ENCODE data around the gene PRKCE.
"Not testable (repeated sequence)": the region's sequence is repeated elsewhere in the genome, so short reads cannot be mapped to it uniquely, and the experiment has no call there.

Gene PRKCE

GRCh38 chr2:46223514-46223913, 572.0 kb downstream of the PRKCE start:
- not testable (repeated sequence) for DNase-seq

- DNase-seq: no peak
Observed at GRCh38 chr2:46225150-46225625, 573.7 kb downstream of the PRKCE start.

GRCh38 chr2:46225730-46226129, 574.3 kb downstream of the PRKCE start:
- no peak for DNase-seq

DNA sequence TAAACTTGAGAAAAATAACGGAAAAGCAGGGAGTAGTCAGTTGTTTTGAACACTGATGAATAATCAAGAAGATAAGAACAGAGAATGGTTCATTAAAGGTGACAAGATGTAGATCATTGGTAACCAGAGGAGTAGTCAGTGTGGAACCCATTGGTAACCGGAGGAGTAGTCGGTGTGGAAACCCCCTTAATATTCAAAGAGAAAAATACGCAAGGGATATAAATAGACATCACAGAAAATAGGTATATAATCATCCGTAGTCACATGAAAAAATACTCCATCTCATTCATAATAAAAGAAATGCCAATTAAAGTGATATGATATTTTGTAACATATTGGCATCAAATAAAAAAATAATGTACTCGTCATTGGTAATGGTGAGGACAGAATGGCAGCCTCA, 575.1 kb downstream of the PRKCE start:
- DNase-seq: no peak

GRCh38 chr2:46227022-46227421, 575.5 kb downstream of the PRKCE start:
- no peak for DNase-seq

- no peak for DNase-seq
Observed at GRCh38 chr2:46227674-46228289, 576.3 kb downstream of the PRKCE start.

GRCh38 chr2:46229134-46230063, 577.9 kb downstream of the PRKCE start:
- DNase-seq: peak; percentile 95

GRCh38 chr2:46230115-46230571, 578.7 kb downstream of the PRKCE start:
- DNase-seq: no peak

- DNase-seq: no peak
Observed at GRCh38 chr2:46230677-46231425, 579.4 kb downstream of the PRKCE start.

DNA sequence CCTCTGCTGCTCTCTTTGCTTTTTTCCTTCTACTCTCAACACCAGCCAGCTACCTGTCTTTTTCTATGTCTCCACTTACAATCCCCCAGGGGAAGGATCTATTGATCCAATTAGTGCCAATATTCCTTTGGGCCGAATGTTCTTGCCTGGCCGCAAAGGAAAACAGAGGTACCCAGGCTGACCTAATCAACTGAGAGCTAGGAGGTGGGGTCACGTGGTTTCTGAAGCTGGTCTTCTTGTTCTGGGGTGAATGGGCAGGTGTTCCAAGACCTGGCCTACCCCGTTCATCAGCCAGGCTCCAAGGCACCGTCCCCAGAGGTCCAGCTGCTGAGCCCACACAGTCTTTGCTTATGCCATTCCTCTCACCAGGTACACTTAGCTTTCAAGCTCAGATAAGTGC, 580.2 kb downstream of the PRKCE start:
- no peak for DNase-seq

- peak; percentile 14 for DNase-seq
Observed at GRCh38 chr2:46232860-46233259, 581.4 kb downstream of the PRKCE start.

DNA sequence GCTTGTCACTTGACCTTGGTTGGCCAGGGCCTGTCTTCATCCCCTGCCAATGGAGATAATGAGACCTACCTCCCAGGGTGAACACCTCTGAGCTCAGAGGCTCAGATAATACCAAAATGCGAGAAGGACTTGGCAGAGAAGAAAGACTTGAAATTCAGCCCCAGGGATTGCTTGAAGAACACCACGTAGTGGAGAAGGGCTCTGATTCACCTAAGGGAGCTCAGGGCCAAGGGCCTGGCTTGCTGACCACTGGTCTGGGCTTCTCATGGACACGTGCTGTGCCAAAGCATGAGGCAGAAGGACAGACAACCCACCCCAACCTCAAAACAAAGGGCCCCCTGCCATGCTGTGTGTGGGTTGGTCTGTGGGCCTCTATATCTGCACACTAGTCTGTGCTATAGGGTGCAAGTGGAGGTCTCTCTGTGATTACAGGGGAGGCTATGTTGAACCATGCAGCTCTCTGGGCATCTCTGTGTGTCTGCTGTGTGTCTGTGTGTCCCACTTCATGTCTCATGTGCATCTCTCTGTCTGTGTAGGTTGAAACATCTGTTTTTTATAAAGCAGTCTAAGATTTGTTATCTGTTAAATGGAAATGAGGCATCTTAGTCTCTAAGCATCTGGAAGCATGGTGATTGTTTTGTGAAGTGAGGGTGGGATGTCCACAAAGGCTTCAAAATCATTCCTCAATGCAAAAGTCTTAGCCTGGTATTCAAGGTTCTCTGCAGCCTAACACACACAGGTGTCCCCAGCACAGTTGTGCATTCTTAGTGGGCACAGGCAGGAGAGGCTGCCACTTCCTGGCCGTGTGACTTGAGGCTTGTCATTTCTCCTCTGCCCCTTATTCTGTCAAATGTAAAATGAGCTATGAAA, 584.8 kb downstream of the PRKCE start:
- no peak for DNase-seq

DNA sequence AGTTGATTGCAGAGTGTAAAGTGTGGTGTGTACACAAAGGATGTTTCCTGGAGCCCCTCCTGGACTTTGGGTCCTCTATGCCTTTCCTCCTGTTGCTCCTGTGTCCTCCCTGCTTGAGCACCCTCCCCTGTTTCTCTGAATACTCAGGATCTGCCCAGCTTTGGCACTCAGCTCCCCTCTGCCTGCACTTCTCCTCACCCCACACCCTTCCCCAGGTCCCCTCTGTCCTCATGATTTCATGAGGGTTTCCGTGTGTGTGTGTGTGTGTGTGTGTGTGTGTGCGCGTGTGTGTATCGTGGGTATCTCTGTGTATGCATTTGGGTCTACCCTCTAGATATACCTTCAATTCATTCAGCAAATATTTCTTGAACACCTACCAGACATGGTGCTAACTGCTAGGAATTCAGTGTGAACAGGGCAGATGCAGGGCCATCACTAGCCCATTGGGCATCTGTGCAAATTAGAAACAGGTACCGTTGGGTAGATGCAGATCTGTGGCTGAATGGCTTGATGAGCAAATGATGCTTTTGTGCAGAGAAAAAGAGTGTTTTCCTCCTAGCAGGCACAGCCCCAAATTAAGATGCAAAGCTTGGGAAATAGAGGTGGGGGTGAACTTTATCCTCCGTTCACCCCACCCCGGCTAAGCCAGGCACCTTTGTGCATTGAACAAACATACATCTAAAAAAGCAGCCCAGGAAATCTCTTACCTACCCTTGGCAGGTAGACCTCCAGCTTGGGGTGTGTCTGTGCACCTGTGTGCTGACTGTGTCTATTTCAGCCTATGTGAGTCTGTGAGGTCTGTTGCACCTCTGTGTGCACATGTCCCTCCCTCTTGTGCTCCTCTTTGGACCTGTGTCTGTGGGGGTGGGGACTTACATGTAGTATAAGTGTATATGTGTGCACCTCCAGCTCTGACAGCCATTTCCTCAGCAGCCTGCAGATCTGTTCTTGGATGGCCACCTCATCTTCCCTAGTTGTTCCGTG, 585.7 kb downstream of the PRKCE start:
- no peak for DNase-seq

Data from kidney glomerular epithelial cell (primary cell).